ENCODE data around the gene RENBP. TPM values are rescaled to one million over a fixed set of nuclear protein-coding genes. Genes with fewer than 3 reads are reported as not detected.

RENBP gene
- total and polyA plus RNA-seq, 5 donors from 2014 or later = 0.62 to 15.3 (median 1.2) TPM

- no peak for ATAC-seq (ENCODE audit: low read depth in 2 of 2)
- Mint-ChIP-seq H3K4me1 (peaks cover 2 to 38% (median 6%) of the 10 kb centered on the region in 4 donors), H3K27ac (peak overlapping the region in 1 of 3 donors; percentile 67), H3K27me3 (no peaks in the 10 kb centered on the region), H3K9me3 (no peaks in the 10 kb centered on the region), H3K4me3 (peak overlapping the region; percentile 43 to 68 (median 62)), H3K36me3 (peaks cover 7% of the 10 kb centered on the region)
- H3K27ac ChIP-seq (ENCODE audit: insufficient read depth, low read length, poor library complexity, severe bottlenecking) = peak overlapping the region; percentile 47
- no peak for DNase-seq
- peaks cover 10% of the 10 kb centered on the region for H3K36me3 ChIP-seq (ENCODE audit: control insufficient read depth, insufficient read depth, low read length)
- no peak overlapping the region for H3K4me3 ChIP-seq (ENCODE audit: low read depth, low read length)
- H3K9me3 ChIP-seq (ENCODE audit: control insufficient read depth in 2 of 2, low read length in 2 of 2) = no peaks in the 10 kb centered on the region
- peaks cover 24% of the 10 kb centered on the region for H3K4me1 ChIP-seq (ENCODE audit: control insufficient read depth, insufficient read depth, low read length, poor library complexity, severe bottlenecking)
- no peaks in the 10 kb centered on the region for H3K27me3 ChIP-seq (ENCODE audit: control insufficient read depth, insufficient read depth, low read length)
These were observed 332 bp upstream of the RENBP start for GRCh38 chrX:153944800-153945150.

GRCh38 chrX:153941336-153942252 is 2.8 kb downstream of the RENBP start:
- DNase-seq = no peak
- Mint-ChIP-seq H3K9me3 (no peaks in the 10 kb centered on the region), H3K4me3 (peak overlapping the region; percentile 14 to 84 (median 66)), H3K4me1 (peaks cover 0 to 35% (median 1%) of the 10 kb centered on the region in 4 donors), H3K27me3 (no peaks in the 10 kb centered on the region), H3K27ac (peak overlapping the region in 2 of 3 donors; percentile 12 to 85), H3K36me3 (no peaks in the 10 kb centered on the region)
- ATAC-seq (ENCODE audit: low read depth in 2 of 2) = no peak
- Histone ChIP-seq H3K4me3 (ENCODE audit: low read depth, low read length) (no peak overlapping the region), H3K27me3 (ENCODE audit: control insufficient read depth, insufficient read depth, low read length) (no peaks in the 10 kb centered on the region), H3K36me3 (ENCODE audit: control insufficient read depth, insufficient read depth, low read length) (no peaks in the 10 kb centered on the region), H3K4me1 (ENCODE audit: control insufficient read depth, insufficient read depth, low read length, poor library complexity, severe bottlenecking) (peaks cover 15% of the 10 kb centered on the region), H3K27ac (ENCODE audit: insufficient read depth, low read length, poor library complexity, severe bottlenecking) (no peak overlapping the region), H3K9me3 (ENCODE audit: control insufficient read depth in 2 of 2, low read length in 2 of 2) (no peaks in the 10 kb centered on the region)

- Mint-ChIP-seq H3K4me3 (no peak overlapping the region), H3K4me1 (peaks cover 0 to 30% (median 3%) of the 10 kb centered on the region in 4 donors), H3K9me3 (no peaks in the 10 kb centered on the region), H3K27ac (peak overlapping the region in 1 of 3 donors; percentile 60), H3K27me3 (no peaks in the 10 kb centered on the region), H3K36me3 (no peaks in the 10 kb centered on the region)
- Histone ChIP-seq H3K36me3 (ENCODE audit: control insufficient read depth, insufficient read depth, low read length) (no peaks in the 10 kb centered on the region), H3K27ac (ENCODE audit: insufficient read depth, low read length, poor library complexity, severe bottlenecking) (no peak overlapping the region), H3K9me3 (ENCODE audit: control insufficient read depth in 2 of 2, low read length in 2 of 2) (no peaks in the 10 kb centered on the region), H3K4me1 (ENCODE audit: control insufficient read depth, insufficient read depth, low read length, poor library complexity, severe bottlenecking) (peaks cover 12% of the 10 kb centered on the region), H3K4me3 (ENCODE audit: low read depth, low read length) (no peak overlapping the region), H3K27me3 (ENCODE audit: control insufficient read depth, insufficient read depth, low read length) (no peaks in the 10 kb centered on the region)
- no peak for ATAC-seq (ENCODE audit: low read depth in 2 of 2)
- DNase-seq = no peak
These were observed 4.9 kb downstream of the RENBP start for GRCh38 chrX:153939573-153939972.

GRCh38 chrX:153938226-153938786 is 6.1 kb downstream of the RENBP start:
- no peaks in the 10 kb centered on the region for H3K9me3 ChIP-seq (ENCODE audit: control insufficient read depth in 2 of 2, low read length in 2 of 2)
- H3K4me3 Mint-ChIP-seq = peak overlapping the region in 2 of 4 donors; percentile 10 to 50
- H3K27ac ChIP-seq (ENCODE audit: insufficient read depth, low read length, poor library complexity, severe bottlenecking) = no peak overlapping the region
- H3K4me1 Mint-ChIP-seq = peaks cover 0 to 31% (median 7%) of the 10 kb centered on the region in 4 donors
- H3K27me3 ChIP-seq (ENCODE audit: control insufficient read depth, insufficient read depth, low read length) = no peaks in the 10 kb centered on the region
- no peak overlapping the region for H3K4me3 ChIP-seq (ENCODE audit: low read depth, low read length)
- H3K36me3 ChIP-seq (ENCODE audit: control insufficient read depth, insufficient read depth, low read length) = no peaks in the 10 kb centered on the region
- ATAC-seq (ENCODE audit: low read depth in 2 of 2) (no peak), DNase-seq (no peak)
- H3K27me3 Mint-ChIP-seq = no peaks in the 10 kb centered on the region
- H3K36me3 Mint-ChIP-seq = no peaks in the 10 kb centered on the region
- peaks cover 7% of the 10 kb centered on the region for H3K4me1 ChIP-seq (ENCODE audit: control insufficient read depth, insufficient read depth, low read length, poor library complexity, severe bottlenecking)
- no peaks in the 10 kb centered on the region for H3K9me3 Mint-ChIP-seq
- H3K27ac Mint-ChIP-seq = peak overlapping the region in 1 of 3 donors; percentile 16

- H3K4me1 Mint-ChIP-seq = peaks cover 0 to 36% (median 7%) of the 10 kb centered on the region in 4 donors
- Histone ChIP-seq H3K4me3 (ENCODE audit: low read depth, low read length) (no peak overlapping the region), H3K27ac (ENCODE audit: insufficient read depth, low read length, poor library complexity, severe bottlenecking) (no peak overlapping the region), H3K27me3 (ENCODE audit: control insufficient read depth, insufficient read depth, low read length) (no peaks in the 10 kb centered on the region), H3K9me3 (ENCODE audit: control insufficient read depth in 2 of 2, low read length in 2 of 2) (no peaks in the 10 kb centered on the region), H3K36me3 (ENCODE audit: control insufficient read depth, insufficient read depth, low read length) (no peaks in the 10 kb centered on the region), H3K4me1 (ENCODE audit: control insufficient read depth, insufficient read depth, low read length, poor library complexity, severe bottlenecking) (peaks cover 7% of the 10 kb centered on the region)
- peak overlapping the region in 1 of 3 donors; percentile 18 for H3K27ac Mint-ChIP-seq
- H3K9me3 Mint-ChIP-seq = no peaks in the 10 kb centered on the region
- ATAC-seq (ENCODE audit: low read depth in 2 of 2) = no peak
- H3K36me3 Mint-ChIP-seq = no peaks in the 10 kb centered on the region
- H3K27me3 Mint-ChIP-seq = no peaks in the 10 kb centered on the region
- H3K4me3 Mint-ChIP-seq = peak overlapping the region in 1 of 4 donors; percentile 62
- no peak for DNase-seq
These were observed 7.4 kb downstream of the RENBP start for GRCh38 chrX:153937056-153937455.

- DNase-seq (no peak), ATAC-seq (ENCODE audit: low read depth in 2 of 2) (no peak)
- peaks cover 2% of the 10 kb centered on the region for H3K36me3 ChIP-seq (ENCODE audit: control insufficient read depth, insufficient read depth, low read length)
- H3K27ac Mint-ChIP-seq = peak overlapping the region in 2 of 3 donors; percentile 35 to 42
- H3K9me3 Mint-ChIP-seq = no peaks in the 10 kb centered on the region
- peaks cover 0 to 41% (median 12%) of the 10 kb centered on the region in 4 donors for H3K4me1 Mint-ChIP-seq
- peaks cover 7% of the 10 kb centered on the region for H3K4me1 ChIP-seq (ENCODE audit: control insufficient read depth, insufficient read depth, low read length, poor library complexity, severe bottlenecking)
- H3K27ac ChIP-seq (ENCODE audit: insufficient read depth, low read length, poor library complexity, severe bottlenecking) = no peak overlapping the region
- H3K27me3 Mint-ChIP-seq = no peaks in the 10 kb centered on the region
- no peak overlapping the region for H3K4me3 ChIP-seq (ENCODE audit: low read depth, low read length)
- H3K4me3 Mint-ChIP-seq = peak overlapping the region; percentile 74 to 85 (median 80)
- no peaks in the 10 kb centered on the region for H3K9me3 ChIP-seq (ENCODE audit: control insufficient read depth in 2 of 2, low read length in 2 of 2)
- H3K27me3 ChIP-seq (ENCODE audit: control insufficient read depth, insufficient read depth, low read length) = no peaks in the 10 kb centered on the region
- H3K36me3 Mint-ChIP-seq = peaks cover 6% of the 10 kb centered on the region
These were observed 9.1 kb downstream of the RENBP start for GRCh38 chrX:153935326-153935851.

- no peaks in the 10 kb centered on the region for H3K9me3 Mint-ChIP-seq
- ATAC-seq (ENCODE audit: low read depth in 2 of 2) (peak; percentile 70 to 75), DNase-seq (peak; percentile 44 to 71 (median 57))
- peaks cover 2% of the 10 kb centered on the region for H3K36me3 ChIP-seq (ENCODE audit: control insufficient read depth, insufficient read depth, low read length)
- peak within 1 kb of the TSS; percentile 88 to 95 (median 92) for H3K4me3 Mint-ChIP-seq
- H3K9me3 ChIP-seq (ENCODE audit: control insufficient read depth in 2 of 2, low read length in 2 of 2) = no peaks in the 10 kb centered on the region
- peaks cover 9% of the 10 kb centered on the region for H3K4me1 ChIP-seq (ENCODE audit: control insufficient read depth, insufficient read depth, low read length, poor library complexity, severe bottlenecking)
- peak within 1 kb of the TSS; percentile 42 to 86 (median 79) for H3K27ac Mint-ChIP-seq
- H3K27me3 Mint-ChIP-seq = no peaks in the 10 kb centered on the region
- peak within 1 kb of the TSS; percentile 41 for H3K27ac ChIP-seq (ENCODE audit: insufficient read depth, low read length, poor library complexity, severe bottlenecking)
- H3K4me1 Mint-ChIP-seq = peaks cover 0 to 42% (median 12%) of the 10 kb centered on the region in 4 donors
- H3K36me3 Mint-ChIP-seq = peaks cover 6% of the 10 kb centered on the region
- H3K4me3 ChIP-seq (ENCODE audit: low read depth, low read length) = peak within 1 kb of the TSS; percentile 61
- H3K27me3 ChIP-seq (ENCODE audit: control insufficient read depth, insufficient read depth, low read length) = no peaks in the 10 kb centered on the region
These were observed 9.6 kb downstream of the RENBP start, which contains the start of gene NAA10 for GRCh38 chrX:153934762-153935325. NAA10 (minus strand) TSS chrX:153935037; CDS start chrX:153934904, 133 bp downstream.
